ENCODE results near the gene POC1A. TPM values are rescaled to one million over a fixed set of nuclear protein-coding genes. Genes with fewer than 3 reads are reported as not detected.

The POC1A gene
- total RNA-seq, 2 donors from 2014 or later = 28.6 to 39.0 TPM

- Mint-ChIP-seq H3K27me3 (ENCODE audit: low read depth) (no peaks in the 10 kb centered on the region), H3K4me3 (no peak overlapping the region), H3K9me3 (no peaks in the 10 kb centered on the region), H3K36me3 (ENCODE audit: insufficient read depth in 2 of 2) (no peaks in the 10 kb centered on the region), H3K4me1 (ENCODE audit: low read depth) (no peaks in the 10 kb centered on the region), H3K27ac (no peak overlapping the region)
- DNase-seq = no peak
- ATAC-seq (replicated peaks in 1 of 2) = no peak
These were observed 81.8 kb downstream of the POC1A start for GRCh38 chr3:52072471-52072870.

GRCh38 chr3:52072020-52072419 is 82.2 kb downstream of the POC1A start:
- no peaks in the 10 kb centered on the region for H3K4me1 Mint-ChIP-seq (ENCODE audit: low read depth)
- H3K36me3 Mint-ChIP-seq (ENCODE audit: insufficient read depth in 2 of 2) = no peaks in the 10 kb centered on the region
- no peak overlapping the region for H3K27ac Mint-ChIP-seq
- DNase-seq (no peak), ATAC-seq (replicated peaks in 1 of 2) (peak in 1 of 2 donors; percentile 18)
- H3K27me3 Mint-ChIP-seq (ENCODE audit: low read depth) = no peaks in the 10 kb centered on the region
- no peaks in the 10 kb centered on the region for H3K9me3 Mint-ChIP-seq
- H3K4me3 Mint-ChIP-seq = no peak overlapping the region

GRCh38 chr3:52070724-52071621 is 83.2 kb downstream of the POC1A start:
- peak in 1 of 2 donors; percentile 47 for ATAC-seq (replicated peaks in 1 of 2)
- H3K27ac Mint-ChIP-seq = no peak overlapping the region
- DNase-seq = no peak

GRCh38 chr3:52069855-52070254 is 84.4 kb downstream of the POC1A start:
- H3K9me3 Mint-ChIP-seq = no peaks in the 10 kb centered on the region
- H3K27ac Mint-ChIP-seq = no peak overlapping the region
- no peak for ATAC-seq (replicated peaks in 1 of 2)
- H3K4me1 Mint-ChIP-seq (ENCODE audit: low read depth) = no peaks in the 10 kb centered on the region
- H3K4me3 Mint-ChIP-seq = no peak overlapping the region
- H3K36me3 Mint-ChIP-seq (ENCODE audit: insufficient read depth in 2 of 2) = no peaks in the 10 kb centered on the region
- no peak for DNase-seq
- no peaks in the 10 kb centered on the region for H3K27me3 Mint-ChIP-seq (ENCODE audit: low read depth)

More at GRCh38 chr3:52070724-52071621, 83.2 kb downstream of the POC1A start:
- Mint-ChIP-seq H3K4me1 (ENCODE audit: low read depth) (no peaks in the 10 kb centered on the region), H3K4me3 (no peak overlapping the region), H3K27me3 (ENCODE audit: low read depth) (no peaks in the 10 kb centered on the region), H3K36me3 (ENCODE audit: insufficient read depth in 2 of 2) (no peaks in the 10 kb centered on the region), H3K9me3 (no peaks in the 10 kb centered on the region)

GRCh38 chr3:52069135-52069534 is 85.1 kb downstream of the POC1A start:
- no peak overlapping the region for H3K4me3 Mint-ChIP-seq
- ATAC-seq (replicated peaks in 1 of 2) (no peak), DNase-seq (no peak)
- H3K36me3 Mint-ChIP-seq (ENCODE audit: insufficient read depth in 2 of 2) = no peaks in the 10 kb centered on the region
- no peaks in the 10 kb centered on the region for H3K27me3 Mint-ChIP-seq (ENCODE audit: low read depth)
- no peak overlapping the region for H3K27ac Mint-ChIP-seq
- no peaks in the 10 kb centered on the region for H3K9me3 Mint-ChIP-seq
- H3K4me1 Mint-ChIP-seq (ENCODE audit: low read depth) = no peaks in the 10 kb centered on the region

GRCh38 chr3:52068730-52069129 is 85.5 kb downstream of the POC1A start:
- Mint-ChIP-seq H3K9me3 (no peaks in the 10 kb centered on the region), H3K27ac (no peak overlapping the region), H3K4me3 (no peak overlapping the region), H3K4me1 (ENCODE audit: low read depth) (no peaks in the 10 kb centered on the region), H3K27me3 (ENCODE audit: low read depth) (no peaks in the 10 kb centered on the region), H3K36me3 (ENCODE audit: insufficient read depth in 2 of 2) (no peaks in the 10 kb centered on the region)
- ATAC-seq (replicated peaks in 1 of 2) (no peak), DNase-seq (no peak)

- no peaks in the 10 kb centered on the region for H3K9me3 Mint-ChIP-seq
- no peak overlapping the region for H3K27ac Mint-ChIP-seq
- no peaks in the 10 kb centered on the region for H3K27me3 Mint-ChIP-seq (ENCODE audit: low read depth)
- H3K36me3 Mint-ChIP-seq (ENCODE audit: insufficient read depth in 2 of 2) = no peaks in the 10 kb centered on the region
- no peak overlapping the region for H3K4me3 Mint-ChIP-seq
- no peaks in the 10 kb centered on the region for H3K4me1 Mint-ChIP-seq (ENCODE audit: low read depth)
- ATAC-seq (replicated peaks in 1 of 2) (no peak), DNase-seq (no peak)
These were observed 86.1 kb downstream of the POC1A start for GRCh38 chr3:52068055-52068571.

- Mint-ChIP-seq H3K4me3 (no peak overlapping the region), H3K27me3 (ENCODE audit: low read depth) (no peaks in the 10 kb centered on the region), H3K36me3 (ENCODE audit: insufficient read depth in 2 of 2) (no peaks in the 10 kb centered on the region), H3K9me3 (no peaks in the 10 kb centered on the region), H3K27ac (no peak overlapping the region), H3K4me1 (ENCODE audit: low read depth) (no peaks in the 10 kb centered on the region)
- no peak for ATAC-seq (replicated peaks in 1 of 2)
- no peak for DNase-seq
These were observed 86.7 kb downstream of the POC1A start for GRCh38 chr3:52067526-52067925.

GRCh38 chr3:52067046-52067445 is 87.2 kb downstream of the POC1A start:
- no peak for DNase-seq
- no peaks in the 10 kb centered on the region for H3K36me3 Mint-ChIP-seq (ENCODE audit: insufficient read depth in 2 of 2)
- no peaks in the 10 kb centered on the region for H3K9me3 Mint-ChIP-seq
- no peak for ATAC-seq (replicated peaks in 1 of 2)
- H3K27ac Mint-ChIP-seq = no peak overlapping the region
- no peak overlapping the region for H3K4me3 Mint-ChIP-seq
- H3K4me1 Mint-ChIP-seq (ENCODE audit: low read depth) = no peaks in the 10 kb centered on the region
- H3K27me3 Mint-ChIP-seq (ENCODE audit: low read depth) = no peaks in the 10 kb centered on the region

- no peaks in the 10 kb centered on the region for H3K4me1 Mint-ChIP-seq (ENCODE audit: low read depth)
These were observed 88.9 kb downstream of the POC1A start for GRCh38 chr3:52065264-52065756.

GRCh38 chr3:52064561-52064960 is 89.7 kb downstream of the POC1A start:
- Mint-ChIP-seq H3K27ac (no peak overlapping the region), H3K4me3 (no peak overlapping the region), H3K4me1 (ENCODE audit: low read depth) (no peaks in the 10 kb centered on the region), H3K36me3 (ENCODE audit: insufficient read depth in 2 of 2) (no peaks in the 10 kb centered on the region), H3K9me3 (no peaks in the 10 kb centered on the region), H3K27me3 (ENCODE audit: low read depth) (no peaks in the 10 kb centered on the region)
- ATAC-seq (replicated peaks in 1 of 2) = no peak
- DNase-seq = no peak

More at GRCh38 chr3:52065264-52065756, 88.9 kb downstream of the POC1A start:
- Mint-ChIP-seq H3K9me3 (no peaks in the 10 kb centered on the region), H3K4me3 (no peak overlapping the region), H3K36me3 (ENCODE audit: insufficient read depth in 2 of 2) (no peaks in the 10 kb centered on the region), H3K27ac (no peak overlapping the region), H3K27me3 (ENCODE audit: low read depth) (no peaks in the 10 kb centered on the region)
- DNase-seq = no peak
- no peak for ATAC-seq (replicated peaks in 1 of 2)

- H3K4me3 Mint-ChIP-seq = no peak overlapping the region
- H3K9me3 Mint-ChIP-seq = no peaks in the 10 kb centered on the region
- ATAC-seq (replicated peaks in 1 of 2) (no peak), DNase-seq (no peak)
- H3K27ac Mint-ChIP-seq = no peak overlapping the region
- H3K4me1 Mint-ChIP-seq (ENCODE audit: low read depth) = no peaks in the 10 kb centered on the region
- no peaks in the 10 kb centered on the region for H3K36me3 Mint-ChIP-seq (ENCODE audit: insufficient read depth in 2 of 2)
- H3K27me3 Mint-ChIP-seq (ENCODE audit: low read depth) = no peaks in the 10 kb centered on the region
These were observed 91.0 kb downstream of the POC1A start for GRCh38 chr3:52063026-52063723.

GRCh38 chr3:52062505-52062904 is 91.7 kb downstream of the POC1A start:
- Mint-ChIP-seq H3K4me3 (no peak overlapping the region), H3K27ac (no peak overlapping the region), H3K9me3 (no peaks in the 10 kb centered on the region), H3K4me1 (ENCODE audit: low read depth) (peaks cover 3% of the 10 kb centered on the region), H3K36me3 (ENCODE audit: insufficient read depth in 2 of 2) (no peaks in the 10 kb centered on the region), H3K27me3 (ENCODE audit: low read depth) (no peaks in the 10 kb centered on the region)
- ATAC-seq (replicated peaks in 1 of 2) = peak; percentile 14 to 18
- DNase-seq = no peak

Measured in activated T-cell treated with anti-CD3 and anti-CD28 coated beads, Interleukin-2, amount 50 U/mL, for 72 hours (primary cell).